ENCODE results near the gene DGKE. TPM values are rescaled to one million over a fixed set of nuclear protein-coding genes. Genes with fewer than 3 reads are reported as not detected.

DGKE gene
- total and polyA plus RNA-seq, 2 of the 13 experiments (the other 11 are each of a cell fraction or from before 2014, with no cell fraction given) = 3.2 to 5.3 TPM

GRCh38 chr17:56833057-56833808 lies 718 bp upstream of the DGKE start (continued):
- peak; percentile 85 for TF ChIP-seq FOXC1 (CRISPR knock-in tag; IDR thresholded peaks at IDR 0.05; ENCODE audit: borderline replicate concordance)
- peak; percentile 54; the same call in 1 of the 2 replicates for TF ChIP-seq HNF1B (CRISPR knock-in tag; IDR thresholded peaks at IDR 0.05)
- no peak for TF ChIP-seq ISL2 (CRISPR knock-in tag; IDR thresholded peaks at IDR 0.05)
- TF ChIP-seq ZBTB2 (CRISPR knock-in tag; IDR thresholded peaks at IDR 0.05; ENCODE audit: low read depth) = peak; percentile 59; the same call in 1 of the 2 replicates
- TF ChIP-seq FLYWCH1 (CRISPR knock-in tag; IDR thresholded peaks at IDR 0.05) = peak; percentile 69; the same call in 1 of the 2 replicates
- peak; percentile 72; the same call in 1 of the 2 replicates for TF ChIP-seq ZNF414 (CRISPR knock-in tag; IDR thresholded peaks at IDR 0.05)
- no peak for TF ChIP-seq STAT5B (CRISPR knock-in tag; IDR thresholded peaks at IDR 0.05)
- peak; percentile 59; the same call in 1 of the 2 replicates for TF ChIP-seq ZNF350 (CRISPR knock-in tag; IDR thresholded peaks at IDR 0.05; ENCODE audit: borderline replicate concordance, low read depth)
- TF ChIP-seq ZBTB3 (CRISPR knock-in tag; IDR thresholded peaks at IDR 0.05; ENCODE audit: borderline replicate concordance, low read depth) = 0 out of 2 replicates have a peak, but pooled peaks have one; percentile 51
- peak; percentile 61; the same call in 1 of the 2 replicates for TF ChIP-seq MXD1 (CRISPR knock-in tag; IDR thresholded peaks at IDR 0.05)
- peak; percentile 36 for TF ChIP-seq SALL1 (CRISPR knock-in tag; IDR thresholded peaks at IDR 0.05)
- no peak for TF ChIP-seq ADNP (CRISPR knock-in tag; IDR thresholded peaks at IDR 0.05)
- 0 out of 2 replicates have a peak, but pooled peaks have one; percentile 4 for TF ChIP-seq ZNF580 (CRISPR knock-in tag; IDR thresholded peaks at IDR 0.05; ENCODE audit: borderline replicate concordance, low read depth)
- TF ChIP-seq ARNT2 (CRISPR knock-in tag; IDR thresholded peaks at IDR 0.05; ENCODE audit: low read depth) = peak; percentile 84; the same call in 1 of the 2 replicates
- TF ChIP-seq MXD4 (CRISPR knock-in tag; IDR thresholded peaks at IDR 0.05) = peak; percentile 4; the same call in 1 of the 2 replicates
- peak; percentile 59 for TF ChIP-seq PHF8 (CRISPR knock-in tag; IDR thresholded peaks at IDR 0.05)
- peak; percentile 47; the same call in 1 of the 2 replicates for TF ChIP-seq EED (CRISPR knock-in tag; IDR thresholded peaks at IDR 0.05)
- peak; percentile 47; the same call in 1 of the 2 replicates for TF ChIP-seq ZNF598 (CRISPR knock-in tag; IDR thresholded peaks at IDR 0.05; ENCODE audit: borderline replicate concordance)
- no peak for TF ChIP-seq MAZ (IDR thresholded peaks at IDR 0.05; ENCODE audit: borderline replicate concordance, low read depth, low read length)
- TF ChIP-seq MAZ (CRISPR knock-in tag; IDR thresholded peaks at IDR 0.05; ENCODE audit: low read depth) = peak; percentile 34; the same call in 1 of the 2 replicates
- TF ChIP-seq ZNF484 (CRISPR knock-in tag; IDR thresholded peaks at IDR 0.05; ENCODE audit: borderline replicate concordance, low read depth) = no peak
- TF ChIP-seq ZBTB7B (CRISPR knock-in tag; IDR thresholded peaks at IDR 0.05) = peak; percentile 60; the same call in 1 of the 2 replicates
- peak; percentile 77 for TF ChIP-seq MEIS1 (CRISPR knock-in tag; IDR thresholded peaks at IDR 0.05; ENCODE audit: borderline replicate concordance)

Measured in HepG2 (cell line).